SK-N-SH (cell line): ENCODE data around the gene ACSS1. TPM values are rescaled to one million over a fixed set of nuclear protein-coding genes. Genes with fewer than 3 reads are reported as not detected.
A peak's percentile ranks its signal among the peaks of the same experiment; 100 is the strongest.

Experiments
- CTCF ChIA-PET: fragments of 300-600, 350-600 bp; formaldehyde crosslinking; extraction: SDS; loops from one replicate; lab custom pipeline; 2021; lab: Yijun Ruan, JAX
- POLR2A ChIA-PET: fragments of 350-600 bp; sonication (Branson Sonifier 250); formaldehyde crosslinking; extraction: SDS; loops from one replicate; lab custom pipeline; 2020; ENCODE audit warnings: antibody characterized with exemption, inconsistent platforms; lab: Yijun Ruan, JAX
- DNase-seq: peaks from one replicate; pipeline ENCODE4 v3.0.0; 2012
- H2AFZ ChIP-seq: fragments of 200-600 bp; sonication (generic); 2 replicates; pipeline ENCODE4 v1.8.1; 2016; ENCODE audit warnings: antibody characterized with exemption, mild to moderate bottlenecking, low read depth
- H3F3A ChIP-seq: fragments of 200-600 bp; sonication (generic); replicated peaks from 2 replicates; pipeline ENCODE3; 2016; ENCODE audit warnings: antibody characterized with exemption, mild to moderate bottlenecking; ENCODE audit not compliant: insufficient read depth
- H3K27ac ChIP-seq, 2 experiments: fragments of 200-500 bp in 1 of 2; fragments of 200-600 bp in 1 of 2; sonication (Bioruptor generic) in 1 of 2; sonication (generic), shearing (Covaris generic) in 1 of 2; 2 replicates each; pipeline versions ENCODE4 v1.5.1 to v1.6.1; 2014 to 2016; ENCODE audit warnings: low read depth in 2 of 2, inconsistent platforms in 1 of 2, low read length in 1 of 2, mild to moderate bottlenecking in 1 of 2, mixed read lengths in 1 of 2
- H3K27me3 ChIP-seq: fragments of 200-600 bp; sonication (generic), shearing (Covaris generic); 2 replicates; pipeline ENCODE4 v1.6.1; 2016; ENCODE audit warnings: mixed run types; ENCODE audit not compliant: insufficient read depth
- H3K36me3 ChIP-seq, 2 experiments: fragments of 200-500 bp in 1 of 2; fragments of 200-600 bp in 1 of 2; sonication (Bioruptor generic) in 1 of 2; sonication (generic) in 1 of 2; replicated peaks in 1 of 2; 2 replicates each; pipeline versions ENCODE3 to v1.5.1; 2014 to 2016; ENCODE audit warnings: low read length in 1 of 2, mild to moderate bottlenecking in 1 of 2; ENCODE audit not compliant: insufficient read depth in 2 of 2, control insufficient read depth in 1 of 2
- H3K4me1 ChIP-seq, 2 experiments: fragments of 200-500 bp in 1 of 2; fragments of 200-600 bp in 1 of 2; sonication (Bioruptor generic) in 1 of 2; sonication (generic), shearing (Covaris generic) in 1 of 2; 2 replicates each; pipeline versions ENCODE4 v1.5.1 to v1.6.1; 2014 to 2016; ENCODE audit warnings: low read depth in 1 of 2, low read length in 1 of 2, mixed run types in 1 of 2; ENCODE audit not compliant: insufficient read depth in 2 of 2, control insufficient read depth in 1 of 2
- H3K4me2 ChIP-seq: fragments of 200-600 bp; sonication (generic), shearing (Covaris generic); 2 replicates; pipeline ENCODE4 v1.6.1; 2017; ENCODE audit warnings: mixed run types
- H3K4me3 ChIP-seq, 2 experiments: fragments of 200-500 bp in 1 of 2; fragments of 200-600 bp in 1 of 2; sonication (Bioruptor generic) in 1 of 2; sonication (generic), shearing (Covaris generic) in 1 of 2; 2 replicates each; pipeline versions ENCODE4 v1.5.1 to v1.8.1; 2014 to 2016; ENCODE audit warnings: low read depth in 2 of 2, inconsistent platforms in 1 of 2, low read length in 1 of 2, mild to moderate bottlenecking in 1 of 2, mixed read lengths in 1 of 2, moderate library complexity in 1 of 2
- H3K79me2 ChIP-seq: fragments of 200-600 bp; sonication (generic); 2 replicates; pipeline ENCODE4 v1.8.1; 2017; ENCODE audit warnings: mild to moderate bottlenecking; ENCODE audit not compliant: insufficient read depth
- H3K9ac ChIP-seq: fragments of 200-600 bp; sonication (generic); 2 replicates; pipeline ENCODE4 v1.6.1; 2017; ENCODE audit warnings: mixed run types
- H3K9me2 ChIP-seq: fragments of 200-600 bp; sonication (generic); 2 replicates; pipeline ENCODE4 v1.6.1; 2017; ENCODE audit warnings: mixed run types
- H3K9me3 ChIP-seq: fragments of 200-600 bp; sonication (generic); 2 replicates; pipeline ENCODE4 v1.6.1; 2017; ENCODE audit warnings: mixed run types, mild to moderate bottlenecking, moderate library complexity
- H4K20me1 ChIP-seq: fragments of 200-600 bp; sonication (generic); 2 replicates; pipeline ENCODE4 v1.6.1; 2017; ENCODE audit warnings: mild to moderate bottlenecking, mixed run types; ENCODE audit not compliant: insufficient read depth
- GABPA ChIP-seq: IDR thresholded peaks from 2 replicates; pipeline ENCODE4 v1.4.0; 2012; ENCODE audit warnings: low read depth, mild to moderate bottlenecking
- GATA2 ChIP-seq: sonication (generic); formaldehyde crosslinking; IDR thresholded peaks from 2 replicates; pipeline ENCODE4 v1.5.0; 2020; ENCODE audit warnings: mild to moderate bottlenecking, missing genetic modification reagents
- MAX ChIP-seq: IDR thresholded peaks from 2 replicates; pipeline ENCODE4 v1.4.0; 2012; ENCODE audit warnings: low read depth
- NFIC ChIP-seq: IDR thresholded peaks from 2 replicates; pipeline ENCODE4 v1.4.0; 2012; ENCODE audit warnings: borderline replicate concordance
- PBX3 ChIP-seq: IDR thresholded peaks from 2 replicates; pipeline ENCODE4; 2012
- POLR2AphosphoS5 ChIP-seq: IDR thresholded peaks from 2 replicates; pipeline ENCODE4 v1.6.1; 2012; ENCODE audit warnings: low read depth, low read length
- REST ChIP-seq: IDR thresholded peaks from 2 replicates; pipeline ENCODE4 v1.6.1; 2012; ENCODE audit warnings: mild to moderate bottlenecking, low read depth, low read length, moderate library complexity
- USF1 ChIP-seq: IDR thresholded peaks from 2 replicates; pipeline ENCODE4 v1.4.0; 2012; ENCODE audit warnings: low read depth, borderline replicate concordance
- WGBS: methylation state at CpG from one replicate; pipeline ENCODE4 v1.1.6; 2017; ENCODE audit warnings: low lambda C conversion rate; 5-methylcytosine and 5-hydroxymethylcytosine counted together
- polyA plus RNA-seq, 3 experiments: library from polyadenylated mRNA; depleted of rRNA; stranded (reverse); fragments of >200 nt; gene quantifications; 2 replicates each; pipeline ENCODE4 v1.2.3, GENCODE V29; 2012

ACSS1 gene
- polyA plus RNA-seq, 1 of the 3 experiments (the other 2 are of a cell fraction) = 2.0 TPM

GRCh38 chr20:25043499-25044260 is 14.3 kb downstream of the ACSS1 start:
- H4K20me1 ChIP-seq = no peaks in the 10 kb centered on the region
- WGBS = 92% methylated on average over 6 of the region's 9 CpGs
- no peaks in the 10 kb centered on the region for H3K9me2 ChIP-seq
- CTCF ChIA-PET = interaction anchor here (0.7 to 1.6 kb wide), 4 partner anchors 12 to 50 kb away, joined by 3 to 4 read pairs (median 4); no protein-coding TSS in a partner anchor
- no peak overlapping the region for H3K9ac ChIP-seq
- no peaks in the 10 kb centered on the region for H3K79me2 ChIP-seq
- TF ChIP-seq POLR2AphosphoS5 = no peak
- TF ChIP-seq MAX = no peak
- TF ChIP-seq GATA2 (CRISPR knock-in tag) = no peak
- TF ChIP-seq USF1 = no peak
- no peak for TF ChIP-seq GABPA
- TF ChIP-seq, all 33 proteins: peak for 0
- H3K36me3 ChIP-seq = no peaks in the 10 kb centered on the region
- no peak overlapping the region for H3K4me2 ChIP-seq
- H3K4me3 ChIP-seq = no peak overlapping the region
- 0 out of 2 replicates have a peak, but pooled peaks cover 1% of the 10 kb centered on the region for H3K27me3 ChIP-seq
- no peaks in the 10 kb centered on the region for H3K9me3 ChIP-seq
- no peaks in the 10 kb centered on the region for H3F3A ChIP-seq
- H3K4me1 ChIP-seq = peaks cover 0 to 9% of the 10 kb centered on the region in 2 experiments; a peak in 1 of 4 replicates
- H2AFZ ChIP-seq = no peak overlapping the region
- POLR2A ChIA-PET = no interaction called here
- H3K27ac ChIP-seq = no peak overlapping the region
- DNase-seq = no peak

GRCh38 chr20:25042531-25043498 is 15.1 kb downstream of the ACSS1 start:
- Histone ChIP-seq H3K4me2 (no peak overlapping the region), H2AFZ (no peak overlapping the region), H3K9me2 (no peaks in the 10 kb centered on the region), H3K36me3 (no peaks in the 10 kb centered on the region), H3K4me1 (peaks cover 0 to 9% of the 10 kb centered on the region in 2 experiments; a peak in 1 of 4 replicates), H3K4me3 (no peak overlapping the region), H4K20me1 (no peaks in the 10 kb centered on the region), H3K27ac (no peak overlapping the region), H3K9me3 (no peaks in the 10 kb centered on the region), H3K79me2 (no peaks in the 10 kb centered on the region), H3K9ac (no peak overlapping the region), H3K27me3 (no peaks in the 10 kb centered on the region), H3F3A (no peaks in the 10 kb centered on the region)
- TF ChIP-seq NFIC (no peak), PBX3 (no peak), GABPA (no peak), REST (no peak)
- DNase-seq = peak; percentile 43
- WGBS = 78% methylated on average over 8 of the region's 14 CpGs
- POLR2A ChIA-PET = no interaction called here
- CTCF ChIA-PET = interaction anchor here (0.7 to 1.6 kb wide), 4 partner anchors 13 to 49 kb away, joined by 3 to 4 read pairs (median 4); no protein-coding TSS in a partner anchor
